ELR (cell line): ENCODE data around the gene DYNLRB2.
A peak's percentile ranks its signal among the peaks of the same experiment; 100 is the strongest.

ENCODE experiments used
- DNase-seq: peaks from one replicate; pipeline ENCODE4 v3.0.0-alpha.2; 2015; ENCODE audit warnings: low read depth

Gene DYNLRB2

GRCh38 chr16:80599466-80599865 lies 58.7 kb downstream of the DYNLRB2 start:
- peak; percentile 83 for DNase-seq
